Panc1 (cell line): Measurements from ENCODE around the gene COIL. TPM values are rescaled to one million over a fixed set of nuclear protein-coding genes. Genes with fewer than 3 reads are reported as not detected.

Source experiments
- ATAC-seq: fragments of 200-7000 bp; cut with Tn5 transposase; 2 replicates; pipeline ENCODE4 v1.9.1; 2020; ENCODE audit warnings: mild to moderate bottlenecking, moderate library complexity
- BruUV-seq: library from RNA; stranded (reverse); fragments of 400-500 nt; replicated peaks from 2 replicates; lab custom pipeline; 2021; lab: Mats Ljungman, UMichigan
- CTCF ChIA-PET: fragments of 300-600 bp; sonication (Branson Sonifier 250); formaldehyde crosslinking; loops from one replicate; lab custom pipeline; 2022; ENCODE audit warnings: antibody characterized with exemption; lab: Charles Lee
- POLR2A ChIA-PET: fragments of 300-600 bp; sonication (Branson Sonifier 250); formaldehyde crosslinking; loops from one replicate; lab custom pipeline; 2022; ENCODE audit warnings: antibody characterized with exemption; lab: Charles Lee
- DNase-seq: peaks from one replicate; pipeline ENCODE4 v3.0.0-alpha.2; 2010; ENCODE audit warnings: low read depth, low spot score
- H3K27ac ChIP-seq: 2 replicates; pipeline ENCODE4 v1.5.1; 2011; ENCODE audit warnings: mild to moderate bottlenecking, low read length, inconsistent platforms
- H3K27me3 ChIP-seq: fragments of 200-500 bp; sonication (Bioruptor generic); 2 replicates; pipeline ENCODE4 v1.6.0; 2014; ENCODE audit warnings: low read length, inconsistent platforms; ENCODE audit not compliant: control insufficient read depth, insufficient read depth
- H3K36me3 ChIP-seq: fragments of 200-500 bp; sonication (Bioruptor generic); 2 replicates; pipeline ENCODE4 v1.5.1; 2014; ENCODE audit warnings: inconsistent platforms, mild to moderate bottlenecking, low read length, moderate library complexity; ENCODE audit not compliant: control insufficient read depth, insufficient read depth
- H3K4me1 ChIP-seq: 2 replicates; pipeline ENCODE4 v1.5.1; 2011; ENCODE audit warnings: inconsistent platforms, mild to moderate bottlenecking, low read length, moderate library complexity; ENCODE audit not compliant: control insufficient read depth, insufficient read depth
- H3K4me3 ChIP-seq, 2 experiments: 2 replicates each; pipeline ENCODE4 v1.5.1; 2011 to 2012; ENCODE audit warnings: low read depth in 2 of 2, low read length in 2 of 2, mild to moderate bottlenecking in 2 of 2, inconsistent platforms in 1 of 2, moderate library complexity in 1 of 2
- H3K9me3 ChIP-seq: fragments of 200-500 bp; sonication (Bioruptor generic); 2 replicates; pipeline ENCODE4 v1.5.1; 2014; ENCODE audit warnings: low read depth, mild to moderate bottlenecking, inconsistent platforms, low read length, moderate library complexity; ENCODE audit not compliant: control insufficient read depth, insufficient read depth
- POLR2AphosphoS5 ChIP-seq: IDR thresholded peaks from 2 replicates; pipeline ENCODE4 v1.6.1; 2012; ENCODE audit warnings: mild to moderate bottlenecking, low read depth, low read length, moderate library complexity
- SIN3A ChIP-seq: IDR thresholded peaks from 2 replicates; pipeline ENCODE4 v1.6.1; 2012; ENCODE audit warnings: low read depth, mild to moderate bottlenecking, low read length, moderate library complexity, borderline replicate concordance; ENCODE audit not compliant: insufficient read depth
- TCF7L2 ChIP-seq: IDR thresholded peaks from 2 replicates; pipeline ENCODE4 v1.6.1; 2011; ENCODE audit warnings: mild to moderate bottlenecking, low read depth, low read length, inconsistent platforms
- in situ Hi-C: cut with HindIII; loops from 2 replicates; pipeline ENCODE4 v1.10.0; 2016; ENCODE audit warnings: low sequenced_read_pairs, low pct_unique_long_range_greater_than_20kb
- intact Hi-C: fragments of 100-400 bp; cut with micrococcal nuclease; formaldehyde crosslinking; loops from one replicate; pipeline ENCODE4 v1.10.0; 2022; ENCODE audit not compliant: unreplicated experiment
- total RNA-seq: library from RNA; stranded (reverse); gene quantifications from one replicate; pipeline ENCODE4 v1.2.1, GENCODE V29; 2021; ENCODE audit not compliant: unreplicated experiment
- TF ChIP-seq, protein P1 (sequence below): fragments of 450-650 bp; IDR thresholded peaks from 2 replicates; pipeline ENCODE4 v1.5.1; 2017; ENCODE audit warnings: mild to moderate bottlenecking
- TF ChIP-seq, protein P2 (sequence below), 2 experiments: IDR thresholded peaks; 2 replicates each; pipeline ENCODE4 v1.6.1; 2011 to 2012; ENCODE audit warnings: low read depth in 2 of 2, control low read depth in 1 of 2, low read length in 1 of 2, mild to moderate bottlenecking in 1 of 2, moderate library complexity in 1 of 2; ENCODE audit not compliant: insufficient read depth in 1 of 2

Gene COIL
- total RNA-seq, 1 experiment from 2014 or later, result 32.9 TPM

DNA sequence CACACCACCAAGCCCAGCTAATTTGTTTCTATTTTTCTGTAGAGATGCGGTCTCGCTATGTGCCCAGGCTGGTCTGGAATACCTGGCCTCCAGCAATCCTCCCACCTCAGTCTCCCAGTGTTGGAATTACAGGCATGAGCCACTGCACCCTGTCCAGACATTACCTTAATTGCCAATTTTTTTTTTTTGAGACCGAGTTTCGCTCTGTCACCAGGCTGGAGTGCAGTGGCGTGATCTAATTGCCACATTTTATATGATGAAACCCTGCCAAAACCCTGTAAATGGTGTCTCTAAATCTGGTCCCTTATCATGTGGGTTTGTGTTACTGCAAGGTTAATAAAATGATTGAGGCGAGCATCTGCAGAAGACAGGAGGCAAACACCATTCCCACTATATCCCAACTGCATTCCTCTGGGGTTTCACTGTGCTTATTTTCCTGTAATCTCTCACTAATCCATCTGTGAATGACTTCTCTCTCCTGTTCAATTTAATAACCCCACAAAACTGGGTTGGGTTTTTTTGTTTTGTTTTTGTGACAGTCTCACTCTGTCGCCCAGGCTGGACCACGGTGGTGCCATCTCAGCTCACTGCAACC lies 27.6 kb downstream of the COIL start:
- no peak for ATAC-seq
- Histone ChIP-seq H3K27me3 (no peaks in the 10 kb centered on the region), H3K4me1 (peaks cover 7% of the 10 kb centered on the region), H3K36me3 (no peaks in the 10 kb centered on the region), H3K4me3 (no peak overlapping the region), H3K9me3 (peaks cover 28% of the 10 kb centered on the region; the same call in 1 of the 2 replicates), H3K27ac (no peak overlapping the region)
- DNase-seq, result no peak
- ChIA-PET CTCF (interaction anchor here (0.6 kb wide), 1 partner anchor 115 kb away, joined by 6 read pairs; no protein-coding TSS in a partner anchor), POLR2A (no interaction called here)
- BruUV-seq, result no TSS peak
- intact Hi-C loops, result no loop called here
- in situ Hi-C loops, result no loop called here
- TF ChIP-seq SIN3A, result no peak
- TF ChIP-seq, protein P1, sequence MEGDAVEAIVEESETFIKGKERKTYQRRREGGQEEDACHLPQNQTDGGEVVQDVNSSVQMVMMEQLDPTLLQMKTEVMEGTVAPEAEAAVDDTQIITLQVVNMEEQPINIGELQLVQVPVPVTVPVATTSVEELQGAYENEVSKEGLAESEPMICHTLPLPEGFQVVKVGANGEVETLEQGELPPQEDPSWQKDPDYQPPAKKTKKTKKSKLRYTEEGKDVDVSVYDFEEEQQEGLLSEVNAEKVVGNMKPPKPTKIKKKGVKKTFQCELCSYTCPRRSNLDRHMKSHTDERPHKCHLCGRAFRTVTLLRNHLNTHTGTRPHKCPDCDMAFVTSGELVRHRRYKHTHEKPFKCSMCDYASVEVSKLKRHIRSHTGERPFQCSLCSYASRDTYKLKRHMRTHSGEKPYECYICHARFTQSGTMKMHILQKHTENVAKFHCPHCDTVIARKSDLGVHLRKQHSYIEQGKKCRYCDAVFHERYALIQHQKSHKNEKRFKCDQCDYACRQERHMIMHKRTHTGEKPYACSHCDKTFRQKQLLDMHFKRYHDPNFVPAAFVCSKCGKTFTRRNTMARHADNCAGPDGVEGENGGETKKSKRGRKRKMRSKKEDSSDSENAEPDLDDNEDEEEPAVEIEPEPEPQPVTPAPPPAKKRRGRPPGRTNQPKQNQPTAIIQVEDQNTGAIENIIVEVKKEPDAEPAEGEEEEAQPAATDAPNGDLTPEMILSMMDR, result no peak
- TF ChIP-seq TCF7L2, result no peak
- TF ChIP-seq POLR2AphosphoS5, result no peak
- TF ChIP-seq, protein P2, sequence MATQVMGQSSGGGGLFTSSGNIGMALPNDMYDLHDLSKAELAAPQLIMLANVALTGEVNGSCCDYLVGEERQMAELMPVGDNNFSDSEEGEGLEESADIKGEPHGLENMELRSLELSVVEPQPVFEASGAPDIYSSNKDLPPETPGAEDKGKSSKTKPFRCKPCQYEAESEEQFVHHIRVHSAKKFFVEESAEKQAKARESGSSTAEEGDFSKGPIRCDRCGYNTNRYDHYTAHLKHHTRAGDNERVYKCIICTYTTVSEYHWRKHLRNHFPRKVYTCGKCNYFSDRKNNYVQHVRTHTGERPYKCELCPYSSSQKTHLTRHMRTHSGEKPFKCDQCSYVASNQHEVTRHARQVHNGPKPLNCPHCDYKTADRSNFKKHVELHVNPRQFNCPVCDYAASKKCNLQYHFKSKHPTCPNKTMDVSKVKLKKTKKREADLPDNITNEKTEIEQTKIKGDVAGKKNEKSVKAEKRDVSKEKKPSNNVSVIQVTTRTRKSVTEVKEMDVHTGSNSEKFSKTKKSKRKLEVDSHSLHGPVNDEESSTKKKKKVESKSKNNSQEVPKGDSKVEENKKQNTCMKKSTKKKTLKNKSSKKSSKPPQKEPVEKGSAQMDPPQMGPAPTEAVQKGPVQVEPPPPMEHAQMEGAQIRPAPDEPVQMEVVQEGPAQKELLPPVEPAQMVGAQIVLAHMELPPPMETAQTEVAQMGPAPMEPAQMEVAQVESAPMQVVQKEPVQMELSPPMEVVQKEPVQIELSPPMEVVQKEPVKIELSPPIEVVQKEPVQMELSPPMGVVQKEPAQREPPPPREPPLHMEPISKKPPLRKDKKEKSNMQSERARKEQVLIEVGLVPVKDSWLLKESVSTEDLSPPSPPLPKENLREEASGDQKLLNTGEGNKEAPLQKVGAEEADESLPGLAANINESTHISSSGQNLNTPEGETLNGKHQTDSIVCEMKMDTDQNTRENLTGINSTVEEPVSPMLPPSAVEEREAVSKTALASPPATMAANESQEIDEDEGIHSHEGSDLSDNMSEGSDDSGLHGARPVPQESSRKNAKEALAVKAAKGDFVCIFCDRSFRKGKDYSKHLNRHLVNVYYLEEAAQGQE (IDR thresholded peaks at IDR 0.05; ENCODE audit: insufficient read depth in 1 of 2, low read depth in 2 of 2, low read length in 1 of 2), result no peak

DNA sequence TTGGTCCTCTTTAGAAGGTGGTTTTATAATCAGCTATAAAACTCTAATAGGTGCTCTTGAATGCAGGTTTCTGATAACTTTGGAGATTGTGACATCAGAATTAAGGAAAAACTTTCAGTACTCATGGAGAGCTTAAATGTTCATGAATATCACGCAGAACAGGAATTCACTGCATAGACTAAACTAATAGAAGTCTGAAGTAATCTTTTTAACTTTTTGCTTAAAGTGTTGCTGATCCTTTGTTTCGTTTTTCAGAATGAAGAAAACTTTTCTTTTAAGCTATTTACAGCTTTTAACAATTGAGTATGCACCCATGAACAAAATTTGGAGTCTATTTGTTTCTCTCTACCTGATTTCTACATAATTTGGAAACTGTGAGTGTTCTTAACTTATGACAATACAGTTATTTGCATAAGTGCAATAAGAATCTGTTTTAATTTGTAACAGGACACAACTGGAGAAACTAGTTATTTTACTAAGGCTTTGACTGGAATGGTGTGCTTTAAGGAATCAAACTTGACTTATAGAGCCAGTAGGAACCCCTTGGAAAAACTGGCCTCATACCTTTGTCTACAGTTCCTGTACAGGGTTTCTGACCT lies 30.0 kb downstream of the COIL start:
- DNase-seq, result no peak
- CTCF ChIA-PET, result no interaction called here
- intact Hi-C loops, result no loop called here
- ATAC-seq, result no peak
- H3K9me3 ChIP-seq, result peaks cover 28% of the 10 kb centered on the region; the same call in 1 of the 2 replicates
- TF ChIP-seq, protein P1, result no peak
- TF ChIP-seq TCF7L2 (no peak), SIN3A (no peak), POLR2AphosphoS5 (no peak)
- TF ChIP-seq, protein P2 (IDR thresholded peaks at IDR 0.05; ENCODE audit: insufficient read depth in 1 of 2, low read depth in 2 of 2, low read length in 1 of 2), result no peak
- H3K27ac ChIP-seq, result no peak overlapping the region
- no peaks in the 10 kb centered on the region for H3K4me1 ChIP-seq
- no peak overlapping the region for H3K4me3 ChIP-seq
- in situ Hi-C loops, result no loop called here
- POLR2A ChIA-PET, result interaction anchor here (0.6 kb wide), 1 partner anchor 535 kb away, joined by 3 read pairs; no protein-coding TSS in a partner anchor
- no peaks in the 10 kb centered on the region for H3K36me3 ChIP-seq
- no peaks in the 10 kb centered on the region for H3K27me3 ChIP-seq
- no TSS peak for BruUV-seq
